ENCODE data around the gene CACNA1B.

- TF ChIP-seq CTCF (IDR thresholded peaks at IDR 0.05), result no peak
- TF ChIP-seq ZFX (IDR thresholded peaks at IDR 0.05; ENCODE audit: borderline replicate concordance), result no peak
These were observed 195.8 kb downstream of the CACNA1B start for GRCh38 chr9:138073408-138073807.
